T-cell (primary cell): ENCODE results near the gene GSC. TPM values are rescaled to one million over a fixed set of nuclear protein-coding genes. Genes with fewer than 3 reads are reported as not detected.
"Not testable (repeated sequence)": the region's sequence is repeated elsewhere in the genome, so short reads cannot be mapped to it uniquely, and the experiment has no call there.

Experiments used
- ATAC-seq, 4 experiments: fragments of 200-7000 bp in 3 of 4; fragments of 150-1000 bp in 1 of 4; cut with Tn5 transposase; replicated peaks in 1 of 4; 1 replicate in 3 of 4; 2 replicates in 1 of 4; pipeline ENCODE4 v1.10.0; 2021; ENCODE audit warnings: moderate library complexity in 3 of 4, mild to moderate bottlenecking in 2 of 4, moderate number of reproducible peaks in 1 of 4
- CTCF ChIA-PET, 2 donors: fragments of 300-600 bp; sonication (Branson Sonifier 250); formaldehyde crosslinking; loops; one replicate each; lab custom pipeline; 2022; ENCODE audit warnings: antibody characterized with exemption in 2 of 2; lab: Charles Lee
- POLR2A ChIA-PET, 2 donors: fragments of 300-600 bp; sonication (Branson Sonifier 250); formaldehyde crosslinking; loops; one replicate each; lab custom pipeline; 2022; ENCODE audit warnings: antibody characterized with exemption in 2 of 2; lab: Charles Lee
- DNase-seq, 35 experiments: peaks; one replicate each; pipeline versions ENCODE4 v3.0.0 to v3.0.0-alpha.2; 2013 to 2023
- H3K27ac ChIP-seq: one replicate; pipeline ENCODE4 v1.5.1; 2013; ENCODE audit warnings: low read length
- H3K27me3 ChIP-seq, 2 experiments: replicated peaks in 1 of 2; 1 replicate in 1 of 2; 2 replicates in 1 of 2; pipeline versions ENCODE4 v1.6.1 to v1.7.0; 2013; ENCODE audit warnings: low read length in 1 of 2, mixed read lengths in 1 of 2; ENCODE audit not compliant: control insufficient read depth in 2 of 2, insufficient read depth in 2 of 2; ENCODE audit errors: extremely low read depth in 1 of 2
- H3K36me3 ChIP-seq, 2 donors: 1 replicate in 1 of 2; 2 replicates in 1 of 2; pipeline versions ENCODE4 v1.6.1 to v1.7.0; 2013; ENCODE audit warnings: low read length in 1 of 2; ENCODE audit not compliant: control insufficient read depth in 2 of 2, insufficient read depth in 1 of 2; ENCODE audit errors: extremely low read depth in 1 of 2
- H3K4me1 ChIP-seq, 2 experiments: 1 replicate in 1 of 2; 2 replicates in 1 of 2; pipeline versions ENCODE4 v1.6.1 to v1.7.0; 2013; ENCODE audit warnings: low read length in 2 of 2, mixed read lengths in 1 of 2; ENCODE audit not compliant: insufficient read depth in 2 of 2, control insufficient read depth in 1 of 2; ENCODE audit errors: extremely low read depth in 1 of 2
- H3K4me3 ChIP-seq, 2 donors: 1 replicate in 1 of 2; 2 replicates in 1 of 2; pipeline versions ENCODE4 v1.5.1 to v1.7.0; 2013; ENCODE audit warnings: mild to moderate bottlenecking in 2 of 2, low read length in 1 of 2, moderate library complexity in 1 of 2; ENCODE audit not compliant: control insufficient read depth in 1 of 2; ENCODE audit errors: extremely low read depth in 1 of 2
- H3K9me3 ChIP-seq: 2 replicates; pipeline ENCODE4 v1.7.0; 2013
- H3K27ac Mint-ChIP-seq, 2 donors: one replicate each; pipeline ENCODE4 v1.8.0; 2020 to 2021; ENCODE audit warnings: mild to moderate bottlenecking in 2 of 2, mixed read lengths in 2 of 2
- H3K27me3 Mint-ChIP-seq, 2 donors: one replicate each; pipeline ENCODE4 v1.8.0; 2021 to 2022; ENCODE audit warnings: mixed read lengths in 2 of 2
- H3K36me3 Mint-ChIP-seq: one replicate; pipeline ENCODE4 v1.8.0; 2021; ENCODE audit warnings: mixed read lengths
- H3K4me1 Mint-ChIP-seq, 3 donors: one replicate each; pipeline ENCODE4 v1.8.0; 2020 to 2022; ENCODE audit warnings: mixed read lengths in 3 of 3, mild to moderate bottlenecking in 1 of 3
- H3K4me3 Mint-ChIP-seq, 3 donors: one replicate each; pipeline ENCODE4 v1.8.0; 2020 to 2022; ENCODE audit warnings: mild to moderate bottlenecking in 3 of 3, mixed read lengths in 3 of 3, moderate library complexity in 3 of 3
- H3K9me3 Mint-ChIP-seq, 3 donors: one replicate each; pipeline ENCODE4 v1.8.0; 2020 to 2022; ENCODE audit warnings: mixed read lengths in 3 of 3
- WGBS: methylation state at CpG from one replicate; pipeline ENCODE4 v1.1.5; 2013; ENCODE audit warnings: missing lambda C conversion rate; ENCODE audit not compliant: insufficient coverage; 5-methylcytosine and 5-hydroxymethylcytosine counted together
- total RNA-seq, 35 experiments: library from RNA in 6 of 35; stranded (reverse) in 6 of 35; fragments of 120-200 nt in 1 of 35; gene quantifications; one replicate each; pipeline versions ENCODE4 v1.2.1 to v1.2.4 and lab custom pipeline; 2013 to 2026

Gene GSC
- total RNA-seq, 5 donors from 2014 or later (not counting 1 experiment from before 2014, with no cell fraction given): 0.37 to 0.59 TPM; not detected in 3

GRCh38 chr14:94738751-94739150 is 31.2 kb downstream of the GSC start:
- H3K4me3 Mint-ChIP-seq: no peak overlapping the region
- H3K27ac Mint-ChIP-seq: no peak overlapping the region
- H3K4me1 Mint-ChIP-seq: no peaks in the 10 kb centered on the region
- POLR2A ChIA-PET: no interaction called here
- Histone ChIP-seq H3K4me1 (no peaks in the 10 kb centered on the region), H3K36me3 (no peaks in the 10 kb centered on the region), H3K9me3 (no peaks in the 10 kb centered on the region), H3K4me3 (no peak overlapping the region), H3K27me3 (peaks cover 0 to 17% of the 10 kb centered on the region in 2 experiments), H3K27ac (no peak overlapping the region)
- no peaks in the 10 kb centered on the region for H3K36me3 Mint-ChIP-seq
- DNase-seq: no peak
- ATAC-seq: no peak
- peaks cover 22 to 23% of the 10 kb centered on the region in 2 donors for H3K27me3 Mint-ChIP-seq
- WGBS: 100% methylated on average over 1 of the region's 5 CpGs
- CTCF ChIA-PET: no interaction called here
- H3K9me3 Mint-ChIP-seq: no peaks in the 10 kb centered on the region

GRCh38 chr14:94738097-94738496 is 31.8 kb downstream of the GSC start:
- POLR2A ChIA-PET: no interaction called here
- Mint-ChIP-seq H3K27ac (no peak overlapping the region), H3K9me3 (no peaks in the 10 kb centered on the region), H3K27me3 (peaks cover 20 to 21% of the 10 kb centered on the region in 2 donors), H3K36me3 (no peaks in the 10 kb centered on the region), H3K4me1 (no peaks in the 10 kb centered on the region), H3K4me3 (no peak overlapping the region)
- ATAC-seq (no peak), DNase-seq (no peak)
- CTCF ChIA-PET: no interaction called here
- WGBS: 84% methylated on average over 7 of the region's 7 CpGs
- peaks cover 0 to 20% of the 10 kb centered on the region in 2 experiments for H3K27me3 ChIP-seq
- H3K4me1 ChIP-seq: no peaks in the 10 kb centered on the region
- no peaks in the 10 kb centered on the region for H3K9me3 ChIP-seq
- no peak overlapping the region for H3K27ac ChIP-seq
- H3K4me3 ChIP-seq: no peak overlapping the region
- H3K36me3 ChIP-seq: no peaks in the 10 kb centered on the region

GRCh38 chr14:94728950-94729349 is 41.0 kb downstream of the GSC start:
- Histone ChIP-seq H3K9me3 (no peaks in the 10 kb centered on the region), H3K36me3 (no peaks in the 10 kb centered on the region), H3K4me3 (no peak overlapping the region), H3K27ac (no peak overlapping the region), H3K4me1 (no peaks in the 10 kb centered on the region), H3K27me3 (peaks cover 0 to 10% of the 10 kb centered on the region in 2 experiments)
- ChIA-PET CTCF (no interaction called here), POLR2A (interaction anchor here in 1 of 2 donors (0.7 kb wide), 1 partner anchor 160 kb away, joined by 9 read pairs; no protein-coding TSS in a partner anchor)
- Mint-ChIP-seq H3K36me3 (no peaks in the 10 kb centered on the region), H3K27me3 (peaks cover 8 to 15% of the 10 kb centered on the region in 2 donors), H3K4me1 (no peaks in the 10 kb centered on the region), H3K4me3 (no peak overlapping the region), H3K9me3 (no peaks in the 10 kb centered on the region), H3K27ac (no peak overlapping the region)
- ATAC-seq (no peak), DNase-seq (no peak)
- no CpG with 5 or more reads among the region's 3 CpGs for WGBS

DNA sequence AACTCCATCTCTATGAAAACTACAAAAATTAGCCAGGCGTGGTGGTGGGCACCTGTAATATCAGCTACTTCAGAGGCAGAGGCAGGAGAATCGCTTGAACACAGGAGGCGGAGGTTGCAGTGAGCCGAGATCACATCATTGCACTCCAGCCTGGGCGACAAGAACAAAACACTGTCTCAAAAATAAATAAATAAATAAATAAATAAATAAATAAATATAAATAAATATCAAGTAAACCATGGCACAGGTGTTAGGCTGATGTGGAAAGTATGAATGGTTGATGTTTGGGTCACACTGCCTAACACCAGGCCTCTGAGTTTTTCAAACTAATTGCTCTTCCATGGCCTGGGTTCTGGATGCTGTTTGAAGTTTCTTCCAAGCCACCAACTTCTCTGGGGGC is 41.5 kb downstream of the GSC start:
- no CpG with 5 or more reads among the region's 5 CpGs for WGBS
- H3K4me1 Mint-ChIP-seq, POLR2A ChIA-PET, ATAC-seq, H3K27me3 ChIP-seq, H3K27ac ChIP-seq, H3K36me3 ChIP-seq, CTCF ChIA-PET, H3K9me3 ChIP-seq, H3K27ac Mint-ChIP-seq, H3K4me3 Mint-ChIP-seq, H3K9me3 Mint-ChIP-seq, H3K4me3 ChIP-seq, H3K4me1 ChIP-seq, DNase-seq, H3K36me3 Mint-ChIP-seq: not testable (repeated sequence)
- peaks cover 4 to 14% of the 10 kb centered on the region in 2 donors for H3K27me3 Mint-ChIP-seq

DNA sequence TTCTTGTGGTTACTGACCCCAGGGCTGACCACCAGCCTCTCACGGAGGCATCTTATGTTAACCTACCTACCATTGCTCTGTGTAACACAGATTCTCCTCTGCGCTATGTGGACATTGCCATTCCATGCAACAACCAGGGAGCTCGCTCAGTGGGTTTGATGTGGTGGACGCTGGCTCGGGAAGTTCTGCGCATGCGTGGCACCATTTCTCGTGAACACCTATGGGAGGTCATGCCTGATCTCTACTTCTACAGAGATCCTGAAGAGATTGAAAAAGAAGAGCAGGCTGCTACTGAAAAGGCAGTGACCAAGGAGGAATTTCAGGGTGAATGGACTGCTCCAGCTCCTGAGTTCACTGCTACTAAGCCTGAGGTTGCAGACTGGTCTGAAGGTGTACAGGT is 43.3 kb downstream of the GSC start:
- H3K9me3 ChIP-seq, H3K27me3 ChIP-seq, ATAC-seq, H3K27ac ChIP-seq, H3K4me3 Mint-ChIP-seq, H3K36me3 Mint-ChIP-seq, CTCF ChIA-PET, POLR2A ChIA-PET, H3K36me3 ChIP-seq, H3K4me1 Mint-ChIP-seq, DNase-seq, H3K4me1 ChIP-seq, H3K9me3 Mint-ChIP-seq, H3K27ac Mint-ChIP-seq, H3K4me3 ChIP-seq: not testable (repeated sequence)
- peaks cover 4 to 17% of the 10 kb centered on the region in 2 donors for H3K27me3 Mint-ChIP-seq
- WGBS: no CpG with 5 or more reads among the region's 8 CpGs

DNA sequence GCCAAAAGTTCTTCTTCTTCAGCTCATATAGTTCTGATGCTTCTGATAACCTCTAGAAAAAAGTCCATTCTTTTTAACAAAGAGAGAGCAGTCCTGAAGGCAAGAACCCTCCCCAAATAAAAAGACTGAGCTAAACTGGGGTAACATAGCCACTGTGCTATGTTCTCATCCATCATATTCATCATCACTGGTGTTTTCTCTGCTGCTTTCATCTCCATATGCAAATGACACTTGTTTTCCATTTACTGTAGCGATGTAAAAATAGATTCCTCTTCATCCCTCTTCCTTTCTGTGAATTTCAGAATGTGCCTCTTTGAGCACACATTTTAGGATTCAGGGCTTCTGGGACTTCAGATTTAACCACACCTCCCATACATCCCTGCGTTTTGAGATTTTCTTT is 44.9 kb downstream of the GSC start:
- WGBS: 71% methylated on average over 1 of the region's 2 CpGs
- Mint-ChIP-seq H3K4me1 (peaks cover 0 to 1% (median 0%) of the 10 kb centered on the region in 3 donors), H3K27ac (no peak overlapping the region), H3K27me3 (peaks cover 4 to 9% of the 10 kb centered on the region in 2 donors), H3K36me3 (no peaks in the 10 kb centered on the region), H3K4me3 (no peak overlapping the region), H3K9me3 (no peaks in the 10 kb centered on the region)
- Histone ChIP-seq H3K27ac (no peak overlapping the region), H3K9me3 (no peaks in the 10 kb centered on the region), H3K4me3 (no peak overlapping the region), H3K27me3 (peaks cover 0 to 5% of the 10 kb centered on the region in 2 experiments), H3K4me1 (no peaks in the 10 kb centered on the region), H3K36me3 (no peaks in the 10 kb centered on the region)
- ATAC-seq (no peak), DNase-seq (no peak)
- POLR2A ChIA-PET: no interaction called here
- CTCF ChIA-PET: no interaction called here

GRCh38 chr14:94722397-94722796 is 47.5 kb downstream of the GSC start:
- no CpG with 5 or more reads among the region's 4 CpGs for WGBS
- Histone ChIP-seq H3K27me3 (peaks cover 0 to 7% of the 10 kb centered on the region in 2 experiments), H3K4me1 (no peaks in the 10 kb centered on the region), H3K36me3 (no peaks in the 10 kb centered on the region), H3K27ac (no peak overlapping the region), H3K9me3 (no peaks in the 10 kb centered on the region), H3K4me3 (no peak overlapping the region)
- Mint-ChIP-seq H3K36me3 (no peaks in the 10 kb centered on the region), H3K27me3 (peaks cover 2 to 9% of the 10 kb centered on the region in 2 donors), H3K4me1 (peaks cover 0 to 1% (median 0%) of the 10 kb centered on the region in 3 donors), H3K4me3 (no peak overlapping the region), H3K9me3 (no peaks in the 10 kb centered on the region), H3K27ac (no peak overlapping the region)
- DNase-seq (no peak), ATAC-seq (no peak)
- ChIA-PET POLR2A (no interaction called here), CTCF (no interaction called here)
